Thoracic aorta (tissue), 2 donors: Measurements from ENCODE around the gene PDIA4. TPM values are rescaled to one million over a fixed set of nuclear protein-coding genes. Genes with fewer than 3 reads are reported as not detected.
"Not testable (repeated sequence)": the region's sequence is repeated elsewhere in the genome, so short reads cannot be mapped to it uniquely, and the experiment has no call there.

Experiments used
- ATAC-seq: fragments of 150-250 bp; one replicate; pipeline ENCODE4 v1.8.0; 2017; ENCODE audit warnings: low read depth; ENCODE audit not compliant: insufficient number of reproducible peaks, low FRiP score
- DNase-seq: peaks from one replicate; pipeline ENCODE4 v3.0.0-alpha.2; 2020; ENCODE audit warnings: low spot score
- H3K27ac ChIP-seq, 2 donors: fragments of 200-600 bp; sonication (generic); 1 replicate in 1 of 2; 2 replicates in 1 of 2; pipeline ENCODE4 v1.5.1; 2016; ENCODE audit warnings: mild to moderate bottlenecking in 2 of 2, moderate library complexity in 2 of 2
- H3K27me3 ChIP-seq: fragments of 200-600 bp; sonication (generic); replicated peaks from 2 replicates; pipeline ENCODE4 v1.6.0; 2016; ENCODE audit warnings: mild to moderate bottlenecking; ENCODE audit not compliant: insufficient read depth
- H3K36me3 ChIP-seq: fragments of 200-600 bp; sonication (generic); one replicate; pipeline ENCODE4 v1.5.1; 2016
- H3K4me1 ChIP-seq, 2 donors: fragments of 200-600 bp; sonication (generic); 1 replicate in 1 of 2; 2 replicates in 1 of 2; pipeline versions ENCODE4 v1.5.1 to v1.6.0; 2016; ENCODE audit warnings: low read depth in 2 of 2, mild to moderate bottlenecking in 1 of 2; ENCODE audit not compliant: control insufficient read depth in 1 of 2
- H3K4me3 ChIP-seq: fragments of 200-600 bp; sonication (generic); 2 replicates; pipeline ENCODE4 v1.5.1; 2016; ENCODE audit warnings: mild to moderate bottlenecking
- H3K9me3 ChIP-seq: fragments of 200-600 bp; sonication (generic); 2 replicates; pipeline ENCODE4 v1.5.1; 2016
- CTCF ChIP-seq: fragments of 200-600 bp; sonication (generic); IDR thresholded peaks from one replicate; pipeline ENCODE4 v1.5.1; 2019; ENCODE audit warnings: antibody characterized with exemption
- total RNA-seq, 2 donors: library from RNA; depleted of rRNA; stranded (reverse); fragments of >200 nt; gene quantifications; one replicate each; pipeline versions ENCODE4 v1.1.0 to v1.2.3, GENCODE V29; 2016

Gene PDIA4
- total RNA-seq, 2 donors from 2014 or later = 81.8 to 87.3 TPM

- no peak for TF ChIP-seq CTCF
- no peak for ATAC-seq
- H3K9me3 ChIP-seq = no peaks in the 10 kb centered on the region
- H3K27me3 ChIP-seq = no peaks in the 10 kb centered on the region
- H3K4me3 ChIP-seq = peak overlapping the region; percentile 96
- DNase-seq = no peak
- peaks cover 14 to 33% of the 10 kb centered on the region in 2 donors for H3K4me1 ChIP-seq
- H3K36me3 ChIP-seq = no peaks in the 10 kb centered on the region
- H3K27ac ChIP-seq = peak overlapping the region; percentile 87 to 96
These were observed 41.6 kb downstream of the PDIA4 start for GRCh38 chr7:148986742-148987009.

- H3K4me3 ChIP-seq = peak overlapping the region; percentile 83
- H3K4me1 ChIP-seq = peaks cover 14 to 33% of the 10 kb centered on the region in 2 donors
- no peaks in the 10 kb centered on the region for H3K9me3 ChIP-seq
- DNase-seq (peak; percentile 16), ATAC-seq (no peak)
- peak overlapping the region in 1 of 2 donors; percentile 34 for H3K27ac ChIP-seq
- TF ChIP-seq CTCF = no peak
- no peaks in the 10 kb centered on the region for H3K36me3 ChIP-seq
- H3K27me3 ChIP-seq = no peaks in the 10 kb centered on the region
These were observed 44.8 kb downstream of the PDIA4 start for GRCh38 chr7:148983200-148984146.

- peaks cover 10 to 26% of the 10 kb centered on the region in 2 donors for H3K4me1 ChIP-seq
- no peaks in the 10 kb centered on the region for H3K9me3 ChIP-seq
- H3K27me3 ChIP-seq = no peaks in the 10 kb centered on the region
- peak overlapping the region; percentile 83 for H3K4me3 ChIP-seq
- DNase-seq (no peak), ATAC-seq (no peak)
- no peak for TF ChIP-seq CTCF
- no peaks in the 10 kb centered on the region for H3K36me3 ChIP-seq
- H3K27ac ChIP-seq = peak overlapping the region in 1 of 2 donors; percentile 12
These were observed 45.6 kb downstream of the PDIA4 start for GRCh38 chr7:148982654-148983199.

- Histone ChIP-seq H3K36me3 (no peaks in the 10 kb centered on the region), H3K27ac (no peak overlapping the region), H3K4me1 (peaks cover 6 to 18% of the 10 kb centered on the region in 2 donors), H3K27me3 (no peaks in the 10 kb centered on the region), H3K4me3 (no peak overlapping the region), H3K9me3 (no peaks in the 10 kb centered on the region)
- no peak for ATAC-seq
- DNase-seq = no peak
- no peak for TF ChIP-seq CTCF
These were observed 48.5 kb downstream of the PDIA4 start for GRCh38 chr7:148979827-148980226.

- H3K27ac ChIP-seq, ATAC-seq, H3K4me3 ChIP-seq, H3K27me3 ChIP-seq, DNase-seq, H3K36me3 ChIP-seq, H3K9me3 ChIP-seq: not testable (repeated sequence)
- H3K4me1 ChIP-seq = peaks cover 5 to 10% of the 10 kb centered on the region in 2 donors
These were observed 49.2 kb downstream of the PDIA4 start for GRCh38 chr7:148979072-148979471.
